ENCODE measurements around the gene TMEM191C.
"Not testable (repeated sequence)": the region's sequence is repeated elsewhere in the genome, so short reads cannot be mapped to it uniquely, and the experiment has no call there.

The TMEM191C gene

GRCh38 chr22:21446827-21447690 is 20.1 kb upstream of the TMEM191C start:
- no peak for DNase-seq

GRCh38 chr22:21447694-21448402 is 19.3 kb upstream of the TMEM191C start:
- no peak for DNase-seq

DNA sequence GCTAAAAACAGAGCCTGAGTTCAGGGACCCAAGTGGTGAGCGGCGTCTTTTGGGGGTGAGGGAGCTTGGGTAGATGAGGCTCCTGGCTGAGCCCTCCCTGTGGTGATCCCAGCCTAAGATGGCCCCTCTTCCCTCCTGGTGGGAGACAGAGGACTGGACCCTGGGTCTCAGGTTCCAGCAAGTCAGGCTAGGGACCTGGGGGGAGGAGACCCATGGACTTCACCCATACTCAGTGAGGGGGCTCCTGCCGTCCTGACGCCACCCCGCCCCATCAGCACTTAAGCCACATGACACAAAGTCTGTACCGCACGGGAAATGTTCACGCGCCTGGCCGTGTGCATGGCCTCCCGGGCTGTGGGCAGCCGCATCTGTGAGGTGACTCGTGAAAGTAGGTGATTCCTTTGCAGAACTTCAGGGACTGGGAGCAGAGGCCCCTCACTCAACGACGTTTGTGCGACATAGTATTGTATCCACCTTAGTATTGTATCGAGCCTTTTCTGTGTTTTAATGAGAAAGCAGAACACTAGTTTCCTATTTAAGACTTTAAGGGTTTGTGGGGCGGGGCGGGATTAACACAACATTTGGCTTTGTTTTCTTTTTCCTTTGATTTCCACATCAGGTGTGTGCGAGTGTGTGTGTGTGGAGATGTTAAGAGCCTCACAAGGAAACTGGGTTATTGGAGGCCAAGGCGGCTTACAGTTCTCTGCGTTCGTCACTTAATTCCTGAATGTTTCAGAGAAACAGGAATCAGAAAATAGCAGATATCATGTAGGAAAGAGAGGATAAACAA is 18.4 kb upstream of the TMEM191C start:
- DNase-seq = no peak

DNA sequence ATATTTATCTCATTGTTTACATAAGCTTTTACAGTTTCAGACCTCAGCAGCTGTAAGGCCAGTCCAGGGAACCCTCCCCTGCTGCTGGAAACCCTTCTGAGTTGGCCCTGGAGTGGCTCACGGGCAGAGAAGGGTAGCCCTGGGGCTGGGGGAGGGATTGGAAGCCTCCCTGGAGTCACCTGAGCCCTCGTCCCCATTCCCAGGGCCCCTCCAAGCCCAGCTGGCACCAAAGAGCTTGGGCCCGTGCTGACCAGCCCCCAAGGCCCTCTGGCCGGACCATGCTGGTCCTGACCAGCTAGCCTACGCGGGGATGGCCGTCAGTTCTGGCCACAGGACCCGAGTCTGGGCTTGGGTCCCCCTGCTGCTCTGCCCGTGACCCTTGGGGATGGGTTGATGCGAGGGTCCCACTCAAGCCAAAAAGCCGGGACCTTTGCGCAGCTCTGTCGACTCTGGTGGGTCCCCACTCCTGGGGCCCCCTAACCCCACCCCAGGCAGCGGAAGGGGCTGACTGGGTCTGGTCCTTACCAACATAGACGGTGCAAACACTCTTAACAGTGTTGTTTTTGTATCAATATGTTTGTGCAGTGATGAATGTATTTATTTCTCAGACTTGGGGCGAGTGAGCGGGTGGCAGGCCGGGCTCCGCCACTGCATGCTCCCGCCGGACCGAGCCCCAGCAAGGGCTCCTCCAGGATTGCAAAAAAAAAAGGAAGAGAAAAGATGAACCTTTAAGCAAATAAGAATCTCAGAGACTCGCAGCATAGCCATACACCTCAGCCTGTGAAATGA is 17.5 kb upstream of the TMEM191C start:
- no peak for DNase-seq

GRCh38 chr22:21450320-21450831 is 16.8 kb upstream of the TMEM191C start:
- no peak for DNase-seq

DNA sequence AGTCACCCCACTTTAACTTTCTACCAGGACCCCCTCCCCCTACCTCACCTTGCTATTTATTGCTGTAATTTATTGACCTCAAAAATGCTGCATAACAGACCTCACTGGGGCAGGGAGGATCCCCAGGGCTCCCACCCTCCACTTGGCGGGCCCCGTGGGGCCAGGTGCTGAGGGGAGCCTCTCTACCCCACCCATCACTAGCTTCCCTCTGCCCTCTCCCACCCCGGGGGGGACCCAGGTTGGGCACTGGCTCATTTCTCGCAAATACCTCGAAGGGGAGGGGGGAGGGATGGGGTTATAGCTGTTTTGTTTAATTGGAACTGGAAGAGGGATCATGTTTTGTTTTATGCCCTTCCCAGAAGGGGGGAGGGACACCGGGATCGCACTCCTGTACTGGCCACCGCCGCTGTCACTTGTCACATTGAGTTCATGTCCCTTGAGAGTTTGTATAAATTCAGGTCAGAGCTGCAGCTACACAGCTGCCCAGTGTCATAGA is 16.3 kb upstream of the TMEM191C start:
- no peak for DNase-seq

DNA sequence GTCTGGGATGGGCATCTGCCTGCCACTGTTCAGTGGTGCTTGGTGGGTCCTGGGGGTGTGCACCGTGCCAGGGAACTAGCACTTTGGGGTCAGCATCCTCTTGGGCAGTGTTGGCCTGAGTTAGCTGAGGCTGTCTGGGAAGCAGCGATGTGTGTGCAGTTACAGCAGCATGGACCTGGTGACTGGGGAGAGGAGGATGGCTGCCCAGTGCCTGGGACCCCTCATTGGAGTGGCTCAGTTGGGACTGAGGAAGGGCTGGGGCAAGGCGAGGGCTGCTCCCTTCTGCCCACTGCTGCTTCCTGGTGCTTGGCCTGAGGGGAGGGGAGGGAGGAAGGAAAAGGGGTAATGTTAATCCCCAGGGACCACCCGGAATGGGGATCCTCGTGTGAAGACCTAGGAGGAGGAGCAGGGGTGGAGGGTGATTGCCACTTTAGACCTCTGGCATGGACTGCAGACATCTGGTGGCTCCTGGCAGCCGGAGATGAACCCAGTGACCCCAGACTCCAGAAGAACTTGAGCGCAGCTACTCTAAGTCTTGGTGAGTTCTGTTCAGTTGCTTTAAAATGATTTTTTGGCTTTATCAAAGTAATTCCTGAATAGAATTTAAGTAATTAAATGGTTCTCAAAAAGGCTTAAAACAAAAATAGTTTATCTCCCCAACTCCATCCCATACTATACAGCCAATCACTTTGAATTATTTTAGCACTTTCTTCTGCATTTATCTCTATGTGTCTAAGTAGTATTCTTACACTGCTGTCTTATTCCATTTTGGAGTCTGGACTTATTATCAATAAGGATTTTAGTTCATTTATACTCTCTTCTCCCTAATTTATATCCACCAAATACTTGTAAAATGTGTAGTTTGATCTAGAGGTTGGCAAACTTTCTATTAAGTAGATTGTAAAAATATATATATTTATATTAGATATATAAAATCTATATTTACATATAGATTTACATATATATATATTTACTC is 15.4 kb upstream of the TMEM191C start:
- DNase-seq = no peak

GRCh38 chr22:21452666-21453065 is 14.5 kb upstream of the TMEM191C start:
- DNase-seq = not testable (repeated sequence)

DNA sequence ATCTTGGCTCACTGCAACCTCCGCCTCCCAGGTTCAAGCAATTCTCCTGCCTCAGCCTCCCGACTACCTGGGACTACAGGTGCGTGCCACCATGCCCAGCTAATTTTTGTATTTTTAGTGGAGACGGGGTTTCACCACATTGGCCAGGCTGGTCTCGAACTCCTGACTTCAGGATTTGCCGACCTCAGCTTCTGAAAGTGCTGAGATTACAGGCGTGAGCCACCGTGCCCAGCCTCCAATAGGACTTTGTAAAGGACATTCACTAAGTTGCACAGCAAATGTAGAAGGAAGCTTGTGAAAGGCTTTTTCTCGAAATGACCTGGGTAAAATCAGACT is 12.2 kb upstream of the TMEM191C start:
- DNase-seq = not testable (repeated sequence)

GRCh38 chr22:21455334-21456089 is 11.7 kb upstream of the TMEM191C start:
- no peak for DNase-seq

- no peak for DNase-seq
Observed at GRCh38 chr22:21457023-21457787, 10.0 kb upstream of the TMEM191C start.

DNA sequence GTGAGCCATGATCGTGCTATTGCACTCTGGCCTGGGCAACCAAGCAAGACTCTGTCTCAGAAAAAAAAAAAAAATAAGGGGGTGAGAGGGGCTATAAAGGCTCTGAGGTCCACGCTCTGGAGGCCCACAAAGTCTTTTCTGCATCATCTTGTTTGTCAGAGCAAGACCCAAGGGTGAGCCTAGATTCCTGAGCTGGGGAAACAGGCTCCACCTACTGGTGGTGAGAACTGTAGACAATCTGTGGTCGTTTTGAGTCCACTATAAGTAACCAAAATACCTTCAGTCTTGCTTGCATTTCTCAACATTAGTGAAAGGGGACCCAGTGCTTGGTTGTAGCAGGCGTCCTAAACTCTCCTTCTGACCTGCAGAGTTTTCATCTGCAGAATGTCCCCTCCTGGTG is 4.5 kb upstream of the TMEM191C start:
- not testable (repeated sequence) for DNase-seq

DNA sequence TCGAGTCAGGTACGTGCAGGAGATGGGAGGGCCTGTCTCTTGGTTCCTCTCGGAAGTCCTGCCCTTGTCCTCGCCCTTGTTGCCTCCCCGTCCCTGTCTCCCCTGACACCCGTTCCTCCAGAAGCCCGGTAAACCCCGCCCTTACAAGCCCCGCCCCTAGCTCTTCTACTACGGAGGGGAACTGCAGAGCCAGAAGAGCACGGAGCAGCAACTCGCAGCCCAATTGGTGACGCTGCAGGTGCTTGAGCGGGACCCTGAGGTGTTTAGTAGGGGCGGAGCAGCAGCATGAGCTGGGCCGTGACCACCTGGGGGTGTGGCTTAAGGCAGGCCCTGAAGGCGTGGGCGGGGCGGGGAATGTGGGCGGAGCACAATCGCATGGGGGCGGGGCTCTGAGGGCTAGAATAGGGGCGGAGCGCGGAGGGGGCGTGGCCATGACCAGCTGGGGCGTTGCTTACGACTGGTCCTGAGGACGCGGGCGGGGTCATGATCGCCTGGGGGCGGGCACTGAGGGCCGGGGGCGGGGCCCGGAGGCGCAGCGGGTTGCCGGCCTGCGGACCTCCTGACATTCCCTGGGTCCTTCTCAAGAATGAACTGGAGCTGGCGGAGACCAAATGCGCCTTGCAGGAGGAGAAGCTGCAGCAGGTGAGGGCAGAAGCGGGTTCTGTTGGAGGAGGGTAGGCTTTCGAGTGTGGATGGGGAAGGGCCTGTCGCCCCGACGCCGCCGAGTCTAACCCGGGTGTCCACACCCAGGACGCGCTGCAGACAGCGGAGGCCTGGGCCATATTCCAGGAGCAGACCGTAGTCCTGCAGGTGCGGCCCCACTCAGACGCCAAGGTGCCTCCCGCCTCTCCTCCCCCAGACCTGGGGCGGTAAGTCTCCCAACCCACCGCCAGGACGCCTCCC is 1.3 kb downstream of the TMEM191C start:
- peak; percentile 92 for DNase-seq

DNA sequence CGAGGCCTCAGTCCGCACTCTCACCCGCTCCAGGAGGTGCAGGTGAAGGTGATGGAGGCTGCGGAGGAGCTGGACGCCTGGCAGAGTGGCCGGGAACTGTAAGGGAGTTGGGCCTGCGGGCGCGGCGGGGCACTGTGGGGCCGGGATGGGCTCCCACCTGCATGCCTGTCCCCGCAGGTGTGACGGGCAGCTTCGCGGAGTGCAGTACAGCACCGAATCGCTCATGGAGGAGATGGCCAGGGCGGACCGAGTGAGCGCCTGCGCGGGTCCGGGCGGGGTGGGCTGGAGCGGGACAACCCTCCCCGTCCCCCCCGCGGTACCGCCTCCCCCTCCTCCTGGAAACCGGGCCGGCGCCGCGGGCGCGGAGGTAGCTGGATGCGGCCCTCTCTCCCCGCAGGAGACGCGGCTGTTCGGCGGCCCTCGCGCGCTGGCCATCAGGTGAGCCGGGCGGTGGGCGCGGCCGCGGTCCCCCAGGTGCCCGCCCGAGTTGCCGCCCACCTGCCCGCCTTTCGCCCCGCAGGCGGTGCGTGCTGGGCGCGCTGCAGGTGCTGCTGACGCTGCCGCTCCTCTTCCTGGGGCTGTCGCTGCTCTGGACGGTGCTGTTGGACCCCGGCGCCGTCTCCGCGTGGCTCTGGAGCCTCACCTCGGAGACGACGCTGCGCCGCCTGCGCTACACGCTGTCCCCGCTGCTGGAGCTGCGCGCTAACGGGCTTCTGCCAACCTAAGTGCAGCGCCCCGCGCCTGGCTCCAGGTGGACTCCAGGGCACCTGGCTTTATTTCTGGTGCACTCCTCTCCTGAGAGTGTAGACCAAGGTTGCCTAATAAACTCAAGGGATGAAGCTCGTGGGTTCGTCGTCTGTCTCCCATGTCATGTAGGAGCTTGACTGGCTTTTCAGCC is 2.2 kb downstream of the TMEM191C start:
- not testable (repeated sequence) for DNase-seq

GRCh38 chr22:21472984-21473383 is 5.8 kb downstream of the TMEM191C start:
- DNase-seq = not testable (repeated sequence)

- not testable (repeated sequence) for DNase-seq
Observed at GRCh38 chr22:21473664-21474063, 6.5 kb downstream of the TMEM191C start.

DNA sequence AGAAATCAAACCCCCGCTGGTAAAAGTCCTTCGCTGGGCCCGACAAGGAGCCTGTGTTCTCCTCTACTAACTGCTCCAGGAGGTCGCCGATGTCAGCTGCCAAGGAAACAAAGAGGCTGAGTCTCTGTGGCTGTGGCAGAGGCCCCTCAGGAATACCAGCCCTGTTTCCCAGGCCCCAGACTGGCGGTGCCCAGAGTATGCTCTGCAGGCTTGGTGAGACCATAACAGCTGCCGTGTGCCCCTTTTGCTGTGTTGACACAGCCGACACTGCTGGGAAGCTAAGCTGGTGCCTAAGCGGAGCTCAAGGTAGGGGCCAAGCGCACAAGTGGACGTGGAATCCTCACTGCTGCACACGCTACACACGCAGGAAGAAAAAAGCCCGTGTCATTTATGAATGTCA is 16.9 kb downstream of the TMEM191C start:
- not testable (repeated sequence) for DNase-seq

Data from stimulated activated CD4-positive, alpha-beta T cell treated with anti-CD3 and anti-CD28 coated beads, Interleukin-15, amount 100 ng/mL, for 24 hours (primary cell).